Kidney (tissue), 14 donors: ENCODE data around the gene GDPD5. TPM values are rescaled to one million over a fixed set of nuclear protein-coding genes. Genes with fewer than 3 reads are reported as not detected.

Experiments
- DNase-seq, 5 donors: peaks; one replicate each; pipeline ENCODE4 v3.0.0-alpha.2; 2013 to 2020
- FAIRE-seq: peaks from 2 replicates; lab custom pipeline; 2012; peaks lifted over from hg19 to GRCh38; lab: Jason Lieb, UNC
- H3K27ac ChIP-seq, 2 donors: one replicate each; pipeline ENCODE4 v1.7.0; 2013; ENCODE audit warnings: low read depth in 2 of 2, low read length in 2 of 2, inconsistent platforms in 1 of 2
- H3K27me3 ChIP-seq: one replicate; pipeline ENCODE4 v1.7.1; 2013; ENCODE audit warnings: low read length, inconsistent platforms; ENCODE audit not compliant: control insufficient read depth, insufficient read depth
- H3K36me3 ChIP-seq, 3 donors: one replicate each; pipeline versions ENCODE4 v1.7.0 to v1.7.1; 2013; ENCODE audit warnings: low read length in 3 of 3, control low read depth in 1 of 3, inconsistent platforms in 1 of 3; ENCODE audit not compliant: insufficient read depth in 3 of 3, control insufficient read depth in 2 of 3
- H3K4me1 ChIP-seq, 3 donors: one replicate each; pipeline versions ENCODE4 v1.7.0 to v1.7.1; 2013; ENCODE audit warnings: low read length in 3 of 3, inconsistent platforms in 1 of 3, low read depth in 1 of 3; ENCODE audit not compliant: control insufficient read depth in 2 of 3, insufficient read depth in 2 of 3
- H3K4me3 ChIP-seq, 3 donors: one replicate each; pipeline versions ENCODE4 v1.7.0 to v1.8.1; 2013; ENCODE audit warnings: low read length in 3 of 3, control low read depth in 1 of 3, inconsistent platforms in 1 of 3
- H3K9ac ChIP-seq, 3 donors: one replicate each; pipeline versions ENCODE4 v1.7.0 to v1.7.1; 2013; ENCODE audit warnings: low read length in 3 of 3, control low read depth in 1 of 3, inconsistent platforms in 1 of 3
- H3K9me3 ChIP-seq, 3 donors: one replicate each; pipeline versions ENCODE4 v1.7.0 to v1.7.1; 2013; ENCODE audit warnings: low read length in 3 of 3, control low read depth in 1 of 3, inconsistent platforms in 1 of 3; ENCODE audit not compliant: control insufficient read depth in 2 of 3, insufficient read depth in 1 of 3
- CTCF ChIP-seq: IDR thresholded peaks from 3 replicates; pipeline ENCODE4 v1.5.1; 2012; ENCODE audit warnings: mild to moderate bottlenecking, moderate library complexity, borderline replicate concordance; ENCODE audit not compliant: insufficient read depth; ENCODE audit errors: extremely low read depth
- intact Hi-C: fragments of 100-400 bp; cut with DNase I; formaldehyde crosslinking; loops from one replicate; pipeline ENCODE4 v1.11.1; 2022
- polyA plus RNA-seq: library from polyadenylated mRNA; stranded (reverse); fragments of 350-450 nt; fragmentation: Illumina TruSeq; extraction: RNeasy Lipid Tissue Mini Kit (QIAGEN cat#74804); gene quantifications from one replicate; pipeline ENCODE4 v1.2.3, GENCODE V29; 2014; ENCODE audit warnings: low read depth, low replicate concordance; ENCODE audit not compliant: insufficient read depth
- total RNA-seq: library from RNA; stranded (reverse); fragmentation: NEBNext Ultra II Directional; extraction: Animal tissue kit (Norgen Biotek cat#: 25700); gene quantifications from one replicate; pipeline ENCODE4 v1.2.1, GENCODE V29; 2021
- donor health status: control.
- donor health status: control.
- donor health status: control.
- donor health status: control.
- donor health status: control.
- donor health status: DM: yes; HTN: yes; CAD: no.
- donor health status: Normal renal cell carcinoma (clear cell type).

Gene GDPD5
- total and polyA plus RNA-seq, 2 donors from 2014 or later = 3.9 to 11.4 TPM

GRCh38 chr11:75402002-75402773, 123.6 kb downstream of the GDPD5 start:
- no peak for DNase-seq
- peaks cover 0 to 4% (median 0%) of the 10 kb centered on the region in 3 donors for H3K4me1 ChIP-seq
- H3K36me3 ChIP-seq = peaks cover 28 to 60% (median 30%) of the 10 kb centered on the region in 3 donors
- no peak overlapping the region for H3K4me3 ChIP-seq
- FAIRE-seq = no peak
- TF ChIP-seq CTCF = no peak
- intact Hi-C loops = no loop called here
- no peaks in the 10 kb centered on the region for H3K27me3 ChIP-seq
- no peaks in the 10 kb centered on the region for H3K9me3 ChIP-seq
- peak overlapping the region in 1 of 3 donors; percentile 12 for H3K9ac ChIP-seq
- no peak overlapping the region for H3K27ac ChIP-seq

DNA sequence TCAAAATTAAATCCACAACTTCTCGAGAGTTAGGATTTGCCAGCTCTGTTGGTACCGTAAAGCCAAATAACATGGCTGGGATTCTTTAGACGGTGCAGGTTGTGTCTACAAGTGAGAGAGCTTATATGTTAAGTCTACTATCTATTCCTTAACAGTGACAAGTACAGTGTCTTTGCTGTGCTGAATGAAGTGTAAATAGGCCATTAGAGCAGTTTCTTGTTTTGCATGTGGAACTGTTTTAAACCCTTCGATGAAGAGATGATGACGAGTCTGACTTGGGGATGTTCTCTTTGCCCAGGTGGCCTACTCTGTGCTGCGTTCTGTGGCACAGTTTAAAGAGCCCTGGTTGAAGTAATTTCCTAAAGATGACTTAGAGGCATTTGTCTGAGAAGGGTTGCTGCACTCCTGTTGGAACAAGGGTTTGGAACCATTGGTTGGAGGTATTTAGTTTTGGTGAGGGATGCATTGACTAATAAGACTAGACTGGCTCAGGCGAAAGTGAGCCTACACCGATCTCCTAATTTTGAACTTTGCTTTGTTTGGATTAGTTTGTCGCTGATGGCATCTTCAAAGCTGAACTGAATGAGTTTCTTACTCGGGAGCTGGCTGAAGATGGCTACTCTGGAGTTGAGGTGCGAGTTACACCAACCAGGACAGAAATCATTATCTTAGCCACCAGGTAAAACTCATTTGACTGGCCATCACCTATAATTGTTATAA, 125.4 kb downstream of the GDPD5 start:
- Histone ChIP-seq H3K27ac (peak overlapping the region; percentile 89 to 95), H3K4me3 (peak overlapping the region; percentile 92 to 95 (median 92)), H3K27me3 (no peaks in the 10 kb centered on the region), H3K4me1 (peaks cover 0 to 4% (median 0%) of the 10 kb centered on the region in 3 donors), H3K36me3 (peaks cover 22 to 44% (median 23%) of the 10 kb centered on the region in 3 donors), H3K9ac (peak overlapping the region; percentile 91 to 96 (median 95)), H3K9me3 (no peaks in the 10 kb centered on the region)
- no peak for TF ChIP-seq CTCF
- DNase-seq (peak in 3 of 5 donors; percentile 15 to 41 (median 24)), FAIRE-seq (no peak)
- intact Hi-C loops = no loop called here

GRCh38 chr11:75399344-75400145, 126.2 kb downstream of the GDPD5 start, which contains the start of gene RPS3:
RPS3 (plus strand) TSS chr11:75399518; CDS start chr11:75399548, 30 bp downstream.
- FAIRE-seq (no peak), DNase-seq (peak; percentile 94 to 98 (median 96))
- H3K9me3 ChIP-seq = no peaks in the 10 kb centered on the region
- peaks cover 20 to 36% (median 23%) of the 10 kb centered on the region in 3 donors for H3K36me3 ChIP-seq
- H3K27ac ChIP-seq = peak within 1 kb of the TSS; percentile 89 to 95
- intact Hi-C loops = no loop called here
- peak within 1 kb of the TSS; percentile 92 to 95 (median 92) for H3K4me3 ChIP-seq
- peak; percentile 2 for TF ChIP-seq CTCF
- H3K4me1 ChIP-seq = peaks cover 0 to 4% (median 0%) of the 10 kb centered on the region in 3 donors
- peak within 1 kb of the TSS; percentile 91 to 96 (median 95) for H3K9ac ChIP-seq
- no peaks in the 10 kb centered on the region for H3K27me3 ChIP-seq
